ENCODE data around the gene POU4F1.
"Not testable (repeated sequence)": the region's sequence is repeated elsewhere in the genome, so short reads cannot be mapped to it uniquely, and the experiment has no call there.

The POU4F1 gene, protein sequence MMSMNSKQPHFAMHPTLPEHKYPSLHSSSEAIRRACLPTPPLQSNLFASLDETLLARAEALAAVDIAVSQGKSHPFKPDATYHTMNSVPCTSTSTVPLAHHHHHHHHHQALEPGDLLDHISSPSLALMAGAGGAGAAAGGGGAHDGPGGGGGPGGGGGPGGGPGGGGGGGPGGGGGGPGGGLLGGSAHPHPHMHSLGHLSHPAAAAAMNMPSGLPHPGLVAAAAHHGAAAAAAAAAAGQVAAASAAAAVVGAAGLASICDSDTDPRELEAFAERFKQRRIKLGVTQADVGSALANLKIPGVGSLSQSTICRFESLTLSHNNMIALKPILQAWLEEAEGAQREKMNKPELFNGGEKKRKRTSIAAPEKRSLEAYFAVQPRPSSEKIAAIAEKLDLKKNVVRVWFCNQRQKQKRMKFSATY

DNA sequence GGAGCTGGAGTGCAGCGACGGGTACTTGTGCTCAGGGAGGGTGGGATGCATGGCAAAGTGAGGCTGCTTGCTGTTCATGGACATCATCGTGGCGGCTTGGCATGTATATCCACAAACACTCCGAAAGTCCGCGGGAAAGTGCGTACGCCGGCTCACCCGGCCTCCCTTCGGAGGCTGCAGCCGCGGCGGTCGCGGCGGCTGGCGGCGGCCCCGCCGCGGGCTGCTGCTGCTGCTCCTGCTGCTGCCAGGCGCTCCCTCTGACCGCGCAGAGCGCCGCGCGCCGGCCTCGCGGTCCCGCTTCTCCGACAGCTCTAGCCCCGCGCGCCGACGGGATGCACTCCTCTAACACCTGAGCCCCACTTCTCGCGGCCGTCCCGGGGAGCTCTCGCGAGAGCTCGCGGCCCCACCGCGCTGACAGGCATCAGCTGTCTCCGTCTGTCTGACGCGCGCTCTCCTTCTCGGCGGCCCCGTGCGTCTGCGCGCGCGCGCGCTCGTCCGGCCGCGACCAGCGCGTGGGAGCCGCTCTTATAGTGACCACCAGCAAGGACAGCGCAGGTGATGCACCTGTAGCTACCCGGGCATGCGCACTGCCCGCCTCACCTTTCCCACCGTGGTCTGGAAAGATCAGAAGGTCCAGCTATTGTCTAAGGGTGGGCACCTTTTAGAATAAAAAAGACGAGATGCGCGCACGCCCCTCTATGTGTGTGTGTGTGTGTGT, at the start of gene POU4F1:
Gene POU4F1, minus strand, starts transcription at position 313 of the 718 bp plus-strand sequence. Its CDS starts 226 bp downstream, at position 87.
- DNase-seq (ENCODE audit: low read depth) = peak; percentile 40

DNA sequence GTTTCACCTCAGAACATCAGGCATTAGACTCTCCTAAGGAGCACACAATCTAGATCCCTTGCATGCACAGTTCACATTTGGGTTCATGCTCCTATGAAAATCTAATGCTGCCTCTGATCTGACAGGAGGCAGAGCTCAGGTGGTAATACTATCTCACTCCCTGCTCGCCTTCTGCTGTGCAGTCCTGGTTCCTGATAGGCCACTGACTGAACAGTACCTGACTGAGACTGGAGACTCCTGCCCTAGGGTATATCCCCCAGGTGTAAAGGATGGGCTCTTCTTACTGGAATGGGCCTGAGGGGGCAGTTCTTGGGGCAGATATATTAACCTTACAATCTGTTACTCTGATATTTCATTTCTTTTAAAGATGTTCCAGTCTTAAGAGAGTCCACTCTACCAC, 49.3 kb upstream of the POU4F1 start:
- no peak for DNase-seq (ENCODE audit: low read depth)

DNA sequence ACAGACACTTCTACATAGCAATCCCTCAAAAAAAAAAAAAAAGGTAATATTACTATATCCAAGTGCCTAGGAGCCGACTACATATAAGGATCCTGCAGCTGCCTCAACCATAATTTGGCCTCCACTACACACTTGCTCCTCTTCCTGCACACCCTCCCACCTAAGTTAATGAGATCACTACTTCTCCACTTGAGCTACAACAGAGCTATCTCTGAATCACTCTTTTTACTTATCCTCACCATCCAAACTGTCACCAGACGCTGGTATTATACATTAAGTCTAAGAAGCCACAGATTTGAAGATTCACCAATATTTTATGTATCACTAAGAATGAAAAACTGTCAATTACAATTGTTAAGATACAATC, 47.3 kb upstream of the POU4F1 start:
- DNase-seq (ENCODE audit: low read depth) = no peak

DNA sequence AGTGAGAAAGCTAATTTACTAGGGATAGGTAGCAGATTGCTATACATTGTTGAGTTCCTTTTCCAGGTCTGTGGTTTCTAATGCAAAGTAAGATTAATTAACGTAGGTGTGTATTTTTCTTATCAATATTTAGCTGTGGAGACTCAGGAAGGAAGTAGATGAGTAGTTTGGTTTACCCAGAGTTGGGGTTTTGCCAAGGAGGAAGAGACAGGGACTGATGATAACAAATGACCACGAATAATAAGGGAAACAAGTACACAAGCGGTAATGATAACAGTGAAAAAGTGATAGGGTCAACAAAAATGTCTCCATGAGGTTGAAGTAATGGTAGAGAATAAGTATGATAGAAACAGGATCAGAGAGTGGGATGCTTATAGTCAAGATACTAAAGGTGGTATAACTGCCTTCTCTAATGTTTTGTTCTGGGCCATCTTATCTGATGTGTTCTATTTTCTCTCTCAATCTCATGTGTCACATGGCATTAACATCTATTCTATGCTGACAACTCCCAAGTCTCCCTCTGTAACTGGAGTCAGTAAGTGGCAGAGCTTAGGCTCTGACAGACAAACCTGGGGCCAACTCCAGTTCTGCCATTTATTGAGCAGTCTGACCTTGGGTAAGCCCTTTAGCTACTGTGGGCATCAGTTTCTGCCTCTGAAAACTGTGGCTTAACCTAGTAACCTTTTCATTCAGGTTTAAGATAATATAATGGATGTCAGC, 46.8 kb upstream of the POU4F1 start:
- no peak for DNase-seq (ENCODE audit: low read depth)

DNA sequence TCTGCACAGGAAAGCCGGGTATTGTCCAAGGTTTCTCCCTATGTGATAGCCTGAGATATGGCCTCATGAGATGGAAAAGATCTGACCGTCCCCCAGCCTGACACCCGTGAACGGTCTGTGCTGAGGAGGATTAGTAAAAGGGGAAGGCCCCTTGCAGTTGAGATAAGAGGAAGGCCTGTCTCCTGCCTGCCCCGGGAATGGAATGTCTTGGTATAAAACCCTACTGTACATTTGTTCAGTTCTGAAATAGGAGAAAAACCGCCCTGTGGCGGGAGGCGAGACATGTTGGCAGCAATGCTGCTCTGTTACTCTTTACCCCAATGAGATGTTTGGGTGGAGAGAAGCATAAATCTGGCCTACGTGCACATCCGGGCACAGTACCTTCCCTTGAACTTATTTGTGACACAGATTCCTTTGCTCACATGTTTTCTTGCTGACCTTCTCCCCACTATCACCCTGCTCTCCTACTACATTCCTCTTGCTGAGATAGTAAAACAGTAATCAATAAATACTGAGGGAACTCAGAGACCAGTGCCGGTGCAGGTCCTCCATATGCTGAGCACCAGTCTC, 43.8 kb upstream of the POU4F1 start:
- not testable (repeated sequence) for DNase-seq (ENCODE audit: low read depth)

DNA sequence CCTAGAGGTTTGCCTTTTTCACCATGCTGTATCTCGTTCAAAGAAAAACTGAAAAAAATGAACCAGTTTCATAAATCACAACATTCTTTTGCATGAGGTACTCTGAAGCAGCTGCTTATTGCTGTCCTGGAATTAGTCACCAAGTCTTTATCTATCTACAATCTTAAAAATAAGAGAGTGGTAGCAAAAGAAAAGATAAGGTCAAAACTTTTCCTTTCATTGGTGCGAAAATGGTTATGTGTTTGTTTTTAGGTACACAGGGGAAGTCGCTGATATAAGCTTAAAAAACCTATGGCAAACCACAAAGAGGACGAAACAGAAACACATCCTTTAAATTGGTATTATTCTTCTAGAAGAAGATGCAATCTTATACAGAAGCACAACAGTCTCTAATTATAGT, 34.9 kb upstream of the POU4F1 start:
- no peak for DNase-seq (ENCODE audit: low read depth)

DNA sequence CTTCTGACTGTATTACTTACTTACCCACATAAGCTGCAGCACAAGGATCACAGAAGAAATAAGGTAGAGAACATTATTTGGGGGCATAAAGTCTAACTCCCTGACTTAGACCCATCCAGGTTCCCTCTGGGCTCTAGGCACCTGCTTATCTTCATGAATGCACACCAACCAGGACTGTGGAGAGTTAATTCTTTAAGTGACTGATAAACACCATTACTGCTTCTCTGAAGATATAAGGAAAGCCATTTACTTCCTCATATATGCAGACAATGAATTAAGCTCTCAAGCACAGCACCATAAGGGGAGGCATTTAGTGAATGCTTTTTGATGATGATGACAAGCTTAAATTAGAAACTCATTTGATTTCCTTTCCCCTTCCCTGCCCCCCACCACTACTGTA, 33.1 kb upstream of the POU4F1 start:
- DNase-seq (ENCODE audit: low read depth) = no peak

DNA sequence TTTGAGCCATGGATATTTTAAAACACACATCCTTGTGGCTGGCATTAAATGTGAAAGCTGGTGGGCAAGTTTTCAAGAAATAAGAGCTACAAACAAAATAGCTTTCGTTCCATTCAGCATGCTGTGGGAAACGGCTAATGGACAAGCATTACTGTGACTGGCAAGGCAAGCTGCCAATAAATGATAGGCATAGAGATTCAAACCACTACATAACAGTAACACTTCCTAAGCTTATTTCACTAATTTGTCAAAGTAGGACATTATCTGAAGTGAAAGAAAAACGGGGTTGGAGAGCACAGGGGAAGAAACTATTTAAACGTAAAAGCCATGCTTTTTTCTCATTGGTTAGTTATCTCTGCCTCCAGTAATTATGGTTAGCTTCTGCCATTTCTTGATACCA, 29.6 kb upstream of the POU4F1 start:
- DNase-seq (ENCODE audit: low read depth) = no peak

DNA sequence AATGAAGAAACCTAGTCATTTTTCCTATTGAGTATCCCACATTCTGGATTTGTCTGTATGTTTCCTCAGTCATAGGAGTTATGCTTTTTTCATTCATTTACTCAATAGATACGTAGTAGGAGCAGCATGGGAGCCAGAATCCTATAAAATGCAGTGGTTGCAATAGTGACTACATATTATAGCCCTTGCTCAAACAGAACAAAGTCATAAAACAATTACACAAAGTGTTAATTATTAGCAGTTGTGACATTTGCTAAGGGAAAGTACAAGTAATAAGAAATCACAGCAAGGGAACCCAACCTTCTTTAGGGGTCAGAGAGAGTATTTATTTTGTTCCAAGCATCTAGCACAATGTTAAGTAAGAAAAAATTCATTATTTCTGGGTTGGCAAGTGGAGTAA, 27.7 kb upstream of the POU4F1 start:
- DNase-seq (ENCODE audit: low read depth) = no peak

DNA sequence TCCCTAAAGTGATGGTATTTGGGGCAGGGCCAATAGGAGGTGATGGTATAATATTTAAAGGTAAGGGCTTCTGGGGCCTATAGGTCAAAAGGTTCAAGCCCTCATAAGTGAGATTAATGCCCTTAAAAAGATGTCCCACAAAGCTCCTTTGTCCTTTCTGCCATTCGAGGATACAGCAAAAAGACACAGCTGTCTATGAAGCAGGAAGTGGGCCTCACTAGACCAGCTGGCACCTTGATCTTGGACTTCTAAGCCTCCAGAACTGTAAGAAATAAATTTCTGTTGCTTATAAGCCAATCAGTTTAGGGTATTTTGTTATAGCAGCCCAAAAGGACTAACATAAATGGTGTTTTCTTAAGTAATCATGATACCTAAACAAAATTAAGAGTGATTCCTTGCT, 27.2 kb upstream of the POU4F1 start:
- DNase-seq (ENCODE audit: low read depth) = no peak

DNA sequence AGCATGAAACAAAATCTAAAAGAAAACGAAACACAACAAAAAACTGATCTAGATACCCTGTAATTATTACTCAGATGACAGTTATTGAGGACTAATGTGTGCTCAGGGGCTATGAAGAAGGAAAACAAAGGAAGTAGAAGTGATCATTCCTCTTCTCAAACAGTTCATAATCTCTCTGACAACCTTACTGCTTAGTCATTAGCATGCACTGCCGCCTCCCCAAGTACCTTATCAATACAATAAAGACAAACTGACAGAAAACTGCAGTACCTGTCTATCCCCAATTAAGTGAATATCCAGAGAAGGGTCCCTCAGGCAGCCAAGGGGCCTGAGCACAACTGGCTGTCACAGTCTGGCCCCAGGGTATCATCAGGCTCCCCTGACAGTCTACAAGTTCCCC, 22.0 kb upstream of the POU4F1 start:
- no peak for DNase-seq (ENCODE audit: low read depth)

DNA sequence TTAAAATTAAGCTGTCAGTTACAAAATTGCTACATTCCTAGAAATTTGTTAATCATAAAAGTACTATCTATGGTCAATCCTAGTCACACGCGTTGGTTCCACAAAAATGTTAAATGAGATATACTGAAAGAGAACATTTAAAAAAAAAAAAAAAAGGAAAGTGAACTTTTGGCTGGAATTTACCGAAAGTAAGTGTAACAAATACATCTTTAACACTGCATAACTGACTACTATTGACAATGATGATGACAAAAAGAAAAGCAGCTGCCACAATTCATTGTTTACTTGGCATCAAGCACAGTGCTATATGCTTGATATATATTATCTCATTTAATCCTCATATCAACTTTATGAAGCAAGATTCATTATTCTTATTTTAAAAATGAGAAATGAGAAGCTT, 19.8 kb upstream of the POU4F1 start:
- DNase-seq (ENCODE audit: low read depth) = no peak

DNA sequence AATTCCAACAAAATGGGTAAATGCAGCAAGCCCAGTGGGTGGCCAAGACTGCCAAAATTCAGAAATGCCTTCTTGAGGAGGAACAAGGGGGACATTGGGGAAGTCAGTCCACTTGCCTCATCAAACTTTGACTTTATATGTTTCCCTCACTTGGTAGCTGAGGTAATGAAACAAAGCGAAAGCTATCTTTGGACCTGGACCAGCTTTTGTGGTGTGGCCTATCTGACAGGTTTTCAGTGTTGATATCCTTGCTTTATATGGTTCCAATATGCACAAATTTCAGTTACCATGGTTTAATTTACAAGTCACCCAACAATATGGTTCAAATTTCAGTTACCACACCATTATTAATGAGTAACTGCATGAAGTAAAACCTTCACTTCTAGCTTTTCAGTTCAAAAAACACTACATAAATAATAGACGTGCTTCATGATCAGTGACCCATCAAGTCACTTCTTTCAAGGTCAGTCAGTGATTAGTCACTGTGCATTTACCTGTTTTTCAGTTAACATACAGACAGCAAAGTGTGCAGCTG, 17.7 kb upstream of the POU4F1 start:
- no peak for DNase-seq (ENCODE audit: low read depth)

DNA sequence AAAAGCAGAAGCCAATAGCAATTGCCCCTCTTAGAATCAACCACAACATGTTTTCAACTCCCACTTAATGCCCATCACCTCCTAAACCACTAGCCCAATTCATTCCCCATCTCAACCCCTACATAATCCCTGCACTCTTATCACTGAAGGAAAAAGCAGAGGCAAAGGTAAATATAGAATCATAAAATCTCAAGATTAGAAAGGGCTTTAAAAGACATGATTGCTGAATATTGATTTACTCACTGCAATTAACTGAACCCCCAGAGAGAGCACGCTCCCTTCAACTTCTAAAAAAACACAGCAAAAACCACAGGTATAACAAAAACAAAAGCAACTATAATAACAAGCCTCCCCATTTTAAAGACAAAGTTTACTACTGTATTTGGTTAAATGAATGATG, 15.1 kb upstream of the POU4F1 start:
- DNase-seq (ENCODE audit: low read depth) = no peak

DNA sequence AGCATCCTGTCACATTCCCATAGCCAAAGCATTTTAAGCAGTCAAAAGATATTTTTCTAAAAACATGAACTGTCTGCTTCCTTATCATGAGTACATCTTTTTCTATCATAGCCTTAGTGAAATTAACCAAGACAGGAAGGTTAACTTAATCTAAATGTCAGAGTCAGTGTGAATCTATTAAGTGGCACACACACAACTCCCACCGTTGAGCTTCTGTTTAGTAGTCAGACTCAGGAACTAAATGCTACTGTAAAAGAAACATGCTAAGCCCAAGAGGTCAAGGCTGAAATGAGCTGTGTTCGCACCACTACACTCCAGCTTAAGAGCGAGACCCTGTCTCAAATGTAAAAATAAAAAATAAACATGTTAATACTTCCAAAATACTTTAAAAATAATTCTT, 7.7 kb upstream of the POU4F1 start:
- no peak for DNase-seq (ENCODE audit: low read depth)

DNA sequence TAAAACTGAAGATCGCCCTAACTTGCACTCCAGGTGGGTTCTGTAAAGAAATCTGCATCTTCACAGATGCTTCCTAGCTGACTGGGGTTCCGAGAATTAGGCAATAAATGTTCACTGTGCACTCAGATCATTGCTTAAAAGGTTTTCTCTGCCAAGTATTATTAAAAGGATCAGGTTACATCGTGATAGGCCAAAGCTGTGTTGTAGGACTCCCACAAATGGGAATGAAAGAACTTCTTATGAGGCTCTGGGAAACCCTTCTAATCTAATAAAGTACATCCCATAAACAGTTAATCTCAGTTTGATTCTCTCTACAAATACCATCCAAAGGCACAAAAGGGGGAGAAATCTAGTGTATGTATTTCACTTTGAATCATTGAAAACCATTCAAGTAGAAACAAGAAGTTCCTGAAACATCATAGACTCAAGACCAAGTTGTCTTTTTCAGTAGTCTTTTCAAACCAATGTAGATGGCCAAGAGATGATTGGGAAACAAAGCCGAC, 7.1 kb upstream of the POU4F1 start:
- DNase-seq (ENCODE audit: low read depth) = no peak

DNA sequence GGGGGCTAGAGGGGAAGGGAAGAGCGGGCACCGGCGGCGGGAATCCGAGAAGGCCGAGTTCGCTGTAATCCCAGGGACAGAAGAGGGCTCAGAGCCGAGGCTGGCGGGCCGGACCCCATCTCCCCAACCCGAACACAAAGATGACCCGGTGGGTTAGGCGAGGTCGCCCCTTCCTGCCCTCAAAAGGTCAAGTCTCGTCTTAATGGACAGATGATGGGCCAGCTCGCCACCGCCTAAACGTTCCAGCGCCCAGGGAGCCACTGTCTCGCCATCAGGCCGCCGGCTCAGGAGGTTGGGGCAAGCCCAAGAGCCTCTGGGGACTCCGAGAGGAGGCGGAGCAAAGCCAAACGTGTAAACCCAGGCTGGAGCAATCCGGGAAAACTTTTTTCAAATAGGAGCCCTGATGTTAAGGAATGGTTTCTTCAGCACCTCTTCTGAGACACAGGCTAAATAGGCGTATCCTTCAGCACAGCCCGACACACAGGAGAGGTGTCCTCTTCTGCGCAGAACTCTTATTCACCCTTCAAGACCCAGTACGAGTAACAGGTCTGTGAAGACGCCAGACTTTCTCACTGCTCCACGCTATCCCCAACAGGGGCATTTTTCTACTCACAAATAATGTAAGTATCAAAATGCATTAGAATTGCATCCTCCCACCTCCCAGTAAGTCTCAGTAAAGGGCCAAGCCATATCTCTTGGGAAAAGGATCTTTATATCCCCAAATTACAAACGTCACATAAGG, 6.3 kb upstream of the POU4F1 start:
- no peak for DNase-seq (ENCODE audit: low read depth)

DNA sequence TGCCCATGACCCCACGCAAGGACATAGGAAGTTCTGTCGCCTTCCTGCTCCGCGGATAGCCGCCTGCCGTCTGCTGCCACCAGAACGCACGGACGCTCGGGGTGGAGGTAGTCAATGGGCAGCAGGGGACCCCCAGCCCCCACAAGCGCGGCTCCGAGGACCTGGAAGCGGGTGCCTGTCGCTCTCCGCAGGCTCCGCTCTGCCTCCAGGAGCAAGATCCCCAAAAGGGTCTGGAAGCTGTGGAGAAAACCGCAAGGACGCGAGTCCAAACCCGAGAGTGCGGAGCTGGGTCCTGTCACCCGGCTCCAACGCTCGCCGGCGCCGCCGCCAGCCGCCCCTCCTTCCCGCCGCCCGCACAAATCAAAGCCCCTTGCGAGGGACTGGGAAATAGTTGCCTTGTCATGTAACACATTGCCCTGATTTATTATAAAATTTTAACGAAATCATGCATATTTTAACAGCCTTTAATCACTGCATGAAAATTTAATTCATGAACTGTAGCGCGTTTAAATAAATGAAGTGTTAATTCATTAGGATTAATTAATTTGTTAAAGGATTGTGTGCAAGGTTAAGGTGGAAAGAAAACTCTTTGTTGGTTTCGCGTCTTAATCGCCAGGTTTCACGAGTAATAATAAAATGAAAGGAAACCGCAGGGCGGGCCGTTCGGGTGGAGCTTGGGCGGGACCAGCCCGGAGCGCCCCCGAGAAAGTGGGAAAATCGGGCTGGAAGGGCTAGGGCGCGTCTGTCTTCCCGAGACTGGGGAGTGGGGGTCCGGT, 5.5 kb upstream of the POU4F1 start:
- no peak for DNase-seq (ENCODE audit: low read depth)

DNA sequence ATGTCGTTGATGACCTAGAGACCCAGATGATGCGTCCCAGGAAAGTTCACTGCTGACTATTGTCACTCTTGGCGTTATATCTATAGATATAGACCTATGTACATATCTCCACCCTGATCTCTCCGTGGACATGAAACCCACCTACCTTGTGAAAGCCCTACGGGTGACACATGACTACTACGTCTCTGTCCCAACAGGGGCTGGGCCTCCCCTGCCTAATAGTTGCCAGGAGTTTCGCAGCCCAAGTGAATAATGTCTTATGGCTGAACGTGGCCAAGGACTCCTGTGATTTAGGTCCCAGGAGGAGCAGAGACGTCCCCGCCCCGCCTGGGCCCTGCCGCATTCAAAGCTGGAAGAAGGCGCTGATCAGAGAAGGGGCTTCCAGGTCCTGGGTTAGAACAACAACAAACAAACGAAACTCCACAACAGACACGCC, 4.9 kb upstream of the POU4F1 start:
- no peak for DNase-seq (ENCODE audit: low read depth)

DNA sequence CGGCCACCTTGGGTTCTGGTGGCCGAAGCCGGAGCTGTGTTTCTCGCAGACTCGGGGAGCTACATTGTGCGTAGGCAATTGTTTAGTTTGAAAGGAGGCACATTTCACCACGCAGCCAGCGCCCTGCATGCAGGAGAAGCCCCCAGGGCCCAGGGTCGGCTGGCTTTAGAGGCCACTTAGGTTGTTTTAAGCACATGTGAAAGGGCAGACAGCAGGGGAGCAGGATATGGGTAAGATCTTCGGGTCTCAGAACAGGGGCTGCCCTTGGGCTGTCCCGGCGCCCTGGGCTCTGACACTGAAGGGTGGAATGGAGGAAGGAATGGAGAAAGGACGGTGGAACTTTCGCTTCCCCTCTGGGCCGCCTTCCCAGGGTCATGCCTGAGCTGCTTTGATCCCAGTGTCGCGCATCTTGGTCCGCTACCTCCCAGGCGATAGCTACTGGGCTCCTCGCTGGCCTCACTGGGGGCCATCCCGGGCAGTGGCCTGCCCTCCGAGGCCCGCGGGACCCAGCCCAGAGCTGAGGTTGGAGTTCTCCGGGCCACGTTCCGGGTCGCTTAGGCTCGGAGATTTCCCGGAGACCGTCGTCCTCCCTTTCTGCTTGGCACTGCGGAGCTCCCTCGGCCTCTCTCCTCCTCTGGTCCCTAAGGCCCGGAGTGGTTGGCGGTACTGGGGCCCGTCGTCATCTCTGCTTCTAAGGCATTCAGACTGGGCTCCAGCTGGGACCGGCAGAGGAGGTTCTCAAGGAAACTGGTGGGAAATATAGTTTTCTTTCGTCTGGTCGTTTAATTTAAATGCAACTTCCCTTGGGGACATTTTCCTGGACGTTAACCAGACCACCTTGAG, 4.3 kb upstream of the POU4F1 start:
- no peak for DNase-seq (ENCODE audit: low read depth)
